Spleen (tissue), 3 donors: ENCODE data around the gene FAM227A.

Experiments used
- POLR2A ChIP-seq, 3 donors: fragments of 450-650 bp; IDR thresholded peaks; one replicate each; pipeline ENCODE4 v1.5.1; 2017; ENCODE audit warnings: antibody characterized with exemption in 3 of 3, mild to moderate bottlenecking in 1 of 3
- POLR2AphosphoS5 ChIP-seq, 3 donors: sonication (generic); formaldehyde crosslinking; IDR thresholded peaks; one replicate each; pipeline ENCODE4 v1.5.1; 2017; ENCODE audit warnings: antibody characterized with exemption in 3 of 3

DNA sequence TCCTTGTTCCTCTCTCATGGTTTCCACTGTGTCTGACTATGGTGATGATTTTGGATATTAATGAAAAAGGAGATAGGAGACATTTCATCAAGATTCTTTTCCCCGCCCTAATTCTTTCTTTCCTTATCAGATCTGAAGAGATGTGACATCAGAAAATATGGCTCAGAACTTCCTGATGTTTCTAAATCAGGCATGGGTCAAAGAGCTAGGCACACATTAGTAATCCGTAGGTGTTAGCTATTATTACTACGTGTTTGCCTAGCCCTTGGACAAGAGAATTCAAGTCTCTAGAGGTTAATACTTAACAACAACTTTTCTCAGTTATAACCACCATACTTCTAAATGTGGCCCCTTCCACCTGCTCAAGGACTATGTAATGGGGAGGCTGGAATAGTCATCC lies 38.7 kb upstream of the FAM227A start:
- TF ChIP-seq POLR2AphosphoS5 (IDR thresholded peaks at IDR 0.05) (no peak), POLR2A (IDR thresholded peaks at IDR 0.05) (no peak)
